CD4-positive, alpha-beta T cell treated with Interferon alpha-2 for 1 hour (primary cell): ENCODE measurements around the gene RDH8.

Experiments
- DNase-seq, 2 donors: peaks; one replicate each; pipeline ENCODE4 v3.0.0-alpha.2; 2020 to 2022

Gene RDH8

DNA sequence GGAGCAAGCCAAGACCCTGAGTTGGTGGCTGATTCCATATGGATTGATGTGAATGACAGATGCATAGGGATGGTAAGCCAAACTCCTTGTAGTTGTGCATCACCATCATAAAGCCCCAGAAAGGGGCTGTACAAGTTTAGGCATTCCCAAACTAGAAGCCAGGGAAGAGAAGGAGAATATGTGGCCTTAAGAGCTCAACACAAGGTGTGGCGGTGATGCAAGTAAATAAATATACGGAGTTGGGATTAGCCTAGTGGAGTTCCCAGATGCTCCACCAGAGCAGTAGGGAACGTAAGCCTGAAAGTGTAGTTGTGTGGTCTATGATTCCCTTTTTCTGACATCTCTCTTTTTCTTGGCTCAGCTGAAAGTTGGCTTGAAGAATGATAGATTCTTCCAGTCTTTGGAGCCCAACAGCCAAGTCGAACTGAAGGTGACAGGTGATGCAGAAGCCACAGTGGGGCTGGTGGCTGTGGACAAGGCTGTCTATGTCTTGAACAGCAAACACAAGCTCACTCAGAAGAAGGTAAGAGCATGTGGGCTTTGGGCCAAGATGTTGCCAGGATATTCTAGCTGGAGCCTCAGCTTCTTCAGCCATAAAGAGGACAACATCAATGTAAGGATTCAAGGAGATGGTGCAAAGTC lies 30.1 kb downstream of the RDH8 start:
- no peak for DNase-seq

DNA sequence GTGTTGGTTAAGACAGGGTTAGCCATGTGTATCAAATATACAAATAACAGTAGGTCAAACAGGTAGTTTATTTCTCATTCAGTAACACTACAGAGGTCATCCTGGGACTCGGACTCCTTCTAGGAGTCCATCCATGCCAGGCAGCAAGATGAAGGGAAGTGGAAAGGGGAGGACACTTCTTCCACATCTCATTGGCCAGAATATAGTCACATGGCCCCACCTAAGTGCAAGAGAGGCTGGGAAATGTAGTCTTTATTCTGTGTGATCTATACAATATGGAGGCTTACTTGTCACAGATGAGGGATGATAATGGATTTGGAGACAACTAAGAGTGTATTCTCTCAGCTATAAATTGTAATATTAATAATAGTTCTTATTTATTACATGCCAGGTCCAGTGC lies 31.1 kb downstream of the RDH8 start:
- DNase-seq: peak in 1 of 2 donors; percentile 14

DNA sequence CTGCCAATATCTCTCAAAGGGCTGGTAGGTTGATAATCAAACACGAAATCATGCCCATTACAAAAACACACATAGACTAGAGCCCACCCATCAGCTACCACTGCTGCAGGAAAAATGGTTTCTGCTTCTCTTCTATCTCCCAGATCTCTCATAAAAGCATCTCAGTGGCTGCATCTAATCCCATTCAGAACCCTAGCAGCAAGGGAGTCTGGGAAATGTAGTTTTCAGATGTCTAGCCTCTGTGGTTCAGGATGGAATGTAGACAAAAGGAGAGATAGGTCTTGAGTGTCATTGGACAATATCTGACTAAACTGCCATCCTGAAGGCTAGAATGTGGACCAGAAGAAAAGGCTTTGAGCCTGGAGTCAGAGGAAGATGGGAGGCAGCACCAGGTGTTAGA lies 32.1 kb downstream of the RDH8 start:
- no peak for DNase-seq

DNA sequence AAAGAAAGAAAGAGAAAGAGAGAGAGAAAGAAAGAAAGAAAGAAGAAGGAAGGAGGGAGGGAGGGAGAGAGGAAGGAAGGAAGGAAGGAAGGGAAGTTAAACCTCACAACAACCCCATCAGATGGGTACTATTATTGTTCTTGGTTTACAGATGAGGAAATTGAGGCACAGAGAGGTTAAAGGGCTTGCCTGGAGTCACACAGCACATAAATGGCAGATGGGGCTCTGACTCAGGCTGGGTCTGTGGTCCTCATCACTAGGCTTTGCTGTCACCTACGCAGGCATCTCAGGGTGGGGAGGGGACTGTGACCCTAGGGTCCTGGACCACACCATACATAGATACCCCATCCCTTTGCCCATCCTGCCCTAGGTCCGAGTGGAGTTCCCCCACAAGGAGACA lies 36.3 kb downstream of the RDH8 start:
- DNase-seq: no peak

DNA sequence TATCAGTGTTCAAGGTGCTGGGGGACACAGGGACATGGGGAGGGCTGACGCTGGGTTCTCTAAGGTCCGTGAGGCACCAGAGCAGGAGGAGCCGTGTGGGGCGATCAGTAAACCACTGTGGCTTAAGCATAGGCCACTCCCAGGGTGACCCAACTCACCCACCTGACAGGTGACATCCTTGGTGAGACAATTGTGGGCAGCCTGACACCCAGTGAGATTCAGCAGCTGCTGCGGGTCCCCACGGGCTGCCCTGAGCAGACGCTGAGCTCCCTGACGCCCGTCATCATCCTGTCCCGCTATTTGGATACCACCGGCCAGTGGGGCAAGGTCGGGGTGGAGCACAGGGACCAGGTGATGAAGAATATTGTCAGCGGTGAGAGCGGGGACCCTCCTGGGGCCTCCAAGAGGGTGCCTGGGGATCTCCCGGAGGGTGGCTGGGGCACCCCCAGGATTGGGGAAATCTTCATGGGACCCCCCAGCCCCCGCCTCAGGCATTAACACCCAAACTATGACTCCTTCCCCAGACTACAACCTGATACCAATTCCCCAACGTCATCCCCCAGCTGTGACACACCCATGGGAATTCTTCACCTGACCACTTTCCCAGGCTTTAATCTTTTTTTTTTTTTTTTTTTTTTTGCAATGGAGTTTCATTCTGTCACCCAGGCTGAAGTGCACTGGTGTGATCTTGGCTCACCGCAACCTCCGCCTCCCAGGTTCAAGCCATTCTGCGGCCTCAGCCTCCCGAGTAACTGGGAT lies 39.5 kb downstream of the RDH8 start:
- DNase-seq: no peak

DNA sequence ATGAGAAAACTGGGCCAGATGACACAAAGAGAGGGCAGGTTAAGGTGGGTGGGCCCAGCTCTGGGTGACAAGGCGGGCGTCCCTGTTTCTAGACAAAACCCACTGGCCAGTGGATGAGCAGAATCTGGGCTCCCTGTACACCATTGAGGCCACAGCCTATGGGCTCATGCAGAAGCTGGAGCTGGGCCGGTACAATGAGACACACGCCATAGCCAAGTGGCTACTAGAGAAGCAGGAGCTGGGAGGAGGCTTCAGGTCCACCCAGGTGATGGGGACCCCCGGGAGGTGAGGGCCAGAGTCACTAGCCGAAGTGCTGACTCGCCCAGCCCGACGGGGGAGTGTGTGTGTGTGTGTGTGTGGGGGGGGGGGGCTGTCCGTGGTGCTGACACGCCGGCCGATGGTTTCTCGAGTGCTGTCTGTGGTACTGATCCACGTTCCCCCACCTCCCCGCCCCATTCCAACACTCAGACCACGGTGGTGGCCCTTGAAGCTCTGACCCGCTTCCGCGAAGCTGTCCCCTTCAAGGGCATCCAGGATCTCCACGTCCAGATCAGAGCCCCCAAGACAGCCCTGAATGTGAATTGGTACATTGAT lies 48.5 kb downstream of the RDH8 start:
- no peak for DNase-seq

DNA sequence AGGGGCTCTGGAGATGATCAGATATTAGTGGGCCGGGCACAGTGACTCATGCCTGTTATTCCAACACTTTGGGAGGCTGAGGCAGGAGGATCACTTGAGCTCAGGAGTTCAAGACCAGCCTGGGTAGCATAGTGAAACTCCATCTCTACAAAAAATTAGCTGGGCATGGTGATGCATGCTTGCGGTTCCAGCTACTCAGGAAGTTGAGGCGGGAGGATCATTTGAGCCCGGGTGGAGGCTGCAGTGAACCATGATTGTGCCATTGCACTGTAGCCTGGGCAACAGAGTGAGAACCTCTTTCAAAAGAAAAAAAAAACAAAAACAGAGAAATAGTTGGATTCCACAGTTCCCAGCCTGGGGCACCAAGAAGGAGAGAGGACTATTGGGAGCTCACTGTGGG lies 54.9 kb downstream of the RDH8 start:
- DNase-seq: no peak

DNA sequence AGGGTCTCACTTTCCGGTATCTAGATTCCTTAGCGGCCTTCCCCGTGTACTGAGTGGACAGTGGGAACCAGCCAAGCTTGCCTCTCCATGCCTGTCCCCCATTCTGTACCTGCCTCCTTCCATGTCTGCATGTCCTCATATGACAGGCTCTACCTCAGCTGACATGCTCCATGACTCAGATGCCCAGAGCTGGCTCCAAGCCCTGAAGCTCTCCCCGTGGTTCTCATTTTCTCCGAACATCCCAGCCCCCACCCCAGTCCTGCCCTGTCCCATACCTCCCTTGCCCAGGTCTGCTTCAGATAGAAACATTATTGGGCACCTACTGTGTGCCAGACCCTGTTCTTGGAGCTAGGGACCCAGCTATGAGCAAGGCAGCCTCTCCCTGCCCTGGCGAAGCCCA lies 55.8 kb downstream of the RDH8 start:
- no peak for DNase-seq

DNA sequence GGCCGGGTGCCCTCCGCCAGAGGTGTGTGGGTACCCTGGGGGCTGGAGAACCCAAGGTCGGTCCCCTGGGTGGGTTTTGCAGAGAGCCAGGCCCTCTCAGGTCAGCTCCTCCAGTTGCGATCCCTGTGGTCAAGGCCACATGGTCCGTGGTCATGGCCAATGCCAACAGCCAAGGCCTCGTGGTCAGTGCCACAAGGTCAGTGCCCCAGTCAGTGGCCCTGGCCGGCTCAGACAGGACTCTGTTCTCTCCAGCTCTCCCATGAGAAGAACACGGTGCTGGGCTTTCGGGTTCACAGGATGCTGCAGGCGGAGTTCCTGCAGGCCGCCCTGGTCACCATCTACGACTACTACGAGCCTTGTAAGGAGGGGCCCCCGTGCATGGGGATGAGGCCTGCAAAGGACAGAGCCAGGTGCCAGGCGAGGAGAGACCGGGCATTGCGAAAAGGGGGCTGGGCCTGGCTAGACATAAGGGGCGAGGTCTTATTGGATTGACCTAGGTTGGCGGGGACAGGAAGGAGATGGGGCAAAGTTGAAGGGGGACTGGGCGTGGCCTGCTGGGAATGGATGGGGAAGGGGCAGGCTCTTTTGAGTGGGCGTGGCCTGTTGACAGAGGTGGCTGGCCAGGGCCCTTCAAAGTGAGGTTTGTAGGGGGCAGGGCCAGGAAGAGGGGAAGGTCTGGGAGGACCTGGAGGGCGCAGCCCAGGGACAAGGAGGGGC lies 57.6 kb downstream of the RDH8 start:
- no peak for DNase-seq
